Natural killer cell (primary cell): ENCODE measurements around the gene DDX1. TPM values are rescaled to one million over a fixed set of nuclear protein-coding genes. Genes with fewer than 3 reads are reported as not detected.

Experiments used
- ATAC-seq, 3 donors: fragments of 150-1000 bp in 2 of 3; fragments of 200-7000 bp in 1 of 3; cut with Tn5 transposase; 1 replicate in 1 of 3; 2 replicates in 2 of 3; pipeline ENCODE4 v1.10.0; 2021; ENCODE audit warnings: mild to moderate bottlenecking in 2 of 3, moderate library complexity in 2 of 3
- DNase-seq, 2 donors: peaks; one replicate each; pipeline versions ENCODE4 v3.0.0 to v3.0.0-alpha.2; 2013 to 2021; ENCODE audit warnings: mixed read lengths in 1 of 2
- H3K27ac ChIP-seq: one replicate; pipeline ENCODE4 v1.5.1; 2013; ENCODE audit warnings: mild to moderate bottlenecking, low read length
- H3K27me3 ChIP-seq: one replicate; pipeline ENCODE4 v1.6.1; 2013; ENCODE audit warnings: low read length; ENCODE audit not compliant: control insufficient read depth, insufficient read depth
- H3K36me3 ChIP-seq: one replicate; pipeline ENCODE4 v1.6.1; 2013; ENCODE audit warnings: low read length; ENCODE audit not compliant: control insufficient read depth, insufficient read depth
- H3K4me1 ChIP-seq: one replicate; pipeline ENCODE4 v1.6.1; 2013; ENCODE audit warnings: low read length; ENCODE audit not compliant: control insufficient read depth, insufficient read depth
- H3K4me3 ChIP-seq: one replicate; pipeline ENCODE4 v1.5.1; 2013; ENCODE audit warnings: low read length
- H3K9me3 ChIP-seq: one replicate; pipeline ENCODE4 v1.6.1; 2013; ENCODE audit warnings: low read length; ENCODE audit not compliant: control insufficient read depth, insufficient read depth
- H3K27ac Mint-ChIP-seq, 2 donors: one replicate each; pipeline ENCODE4 v1.8.0; 2022; ENCODE audit warnings: mild to moderate bottlenecking in 2 of 2, mixed read lengths in 2 of 2, moderate library complexity in 1 of 2
- H3K27me3 Mint-ChIP-seq, 2 donors: one replicate each; pipeline ENCODE4 v1.8.0; 2022; ENCODE audit warnings: low read depth in 2 of 2, mixed read lengths in 2 of 2
- H3K36me3 Mint-ChIP-seq: one replicate; pipeline ENCODE4 v1.8.0; 2022; ENCODE audit warnings: mixed read lengths
- H3K4me1 Mint-ChIP-seq, 2 donors: one replicate each; pipeline ENCODE4 v1.8.0; 2022; ENCODE audit warnings: mixed read lengths in 2 of 2
- H3K4me3 Mint-ChIP-seq: one replicate; pipeline ENCODE4 v1.8.0; 2022; ENCODE audit warnings: mild to moderate bottlenecking, moderate library complexity, mixed read lengths
- H3K9me3 Mint-ChIP-seq, 2 donors: one replicate each; pipeline ENCODE4 v1.8.0; 2022; ENCODE audit warnings: mixed read lengths in 2 of 2
- WGBS: methylation state at CpG from one replicate; pipeline ENCODE4 v1.1.7; 2013; ENCODE audit warnings: missing lambda C conversion rate; ENCODE audit not compliant: insufficient coverage; 5-methylcytosine and 5-hydroxymethylcytosine counted together
- intact Hi-C: fragments of 100-400 bp; cut with micrococcal nuclease; formaldehyde crosslinking; loops from one replicate; pipeline ENCODE4 v1.14.2; 2022
- total RNA-seq, 4 donors: library from RNA; stranded (reverse); fragments of 120-200 nt in 1 of 4; gene quantifications; one replicate each; pipeline versions ENCODE4 v1.2.3 to v1.2.4, GENCODE V29; 2013 to 2022
- TF ChIP-seq, protein P1 (sequence below): fragments of 200-600 bp; IDR thresholded peaks from one replicate; pipeline ENCODE4 v1.8.0; 2022; ENCODE audit warnings: antibody characterized with exemption

DDX1 gene
- total RNA-seq, 3 donors from 2014 or later (not counting 1 experiment from before 2014, with no cell fraction given), result 28.5 to 43.4 (median 37.2) TPM

DNA sequence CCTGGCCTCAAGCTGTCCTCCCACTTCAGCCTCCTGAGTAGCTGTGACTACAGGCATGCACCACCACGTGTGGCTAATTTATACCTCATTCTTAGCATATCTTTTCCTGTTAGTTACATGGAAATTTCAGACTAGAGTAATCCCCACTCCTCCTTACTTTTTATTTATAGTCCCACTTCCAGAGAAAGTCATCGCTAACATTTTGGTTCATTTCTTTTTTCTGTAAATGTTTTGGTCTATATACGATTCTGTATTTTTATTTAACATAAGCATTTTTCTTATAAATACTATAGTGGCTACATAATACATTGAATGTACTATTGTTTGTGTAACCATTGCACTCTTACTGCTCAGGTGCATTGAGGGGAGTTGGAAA, 42.3 kb downstream of the DDX1 start:
- Histone ChIP-seq H3K27ac (no peak overlapping the region), H3K9me3 (no peaks in the 10 kb centered on the region), H3K4me3 (no peak overlapping the region), H3K36me3 (peaks cover 57% of the 10 kb centered on the region), H3K27me3 (no peaks in the 10 kb centered on the region), H3K4me1 (no peaks in the 10 kb centered on the region)
- 61% methylated on average over 1 of the region's 3 CpGs for WGBS
- TF ChIP-seq, protein P1, sequence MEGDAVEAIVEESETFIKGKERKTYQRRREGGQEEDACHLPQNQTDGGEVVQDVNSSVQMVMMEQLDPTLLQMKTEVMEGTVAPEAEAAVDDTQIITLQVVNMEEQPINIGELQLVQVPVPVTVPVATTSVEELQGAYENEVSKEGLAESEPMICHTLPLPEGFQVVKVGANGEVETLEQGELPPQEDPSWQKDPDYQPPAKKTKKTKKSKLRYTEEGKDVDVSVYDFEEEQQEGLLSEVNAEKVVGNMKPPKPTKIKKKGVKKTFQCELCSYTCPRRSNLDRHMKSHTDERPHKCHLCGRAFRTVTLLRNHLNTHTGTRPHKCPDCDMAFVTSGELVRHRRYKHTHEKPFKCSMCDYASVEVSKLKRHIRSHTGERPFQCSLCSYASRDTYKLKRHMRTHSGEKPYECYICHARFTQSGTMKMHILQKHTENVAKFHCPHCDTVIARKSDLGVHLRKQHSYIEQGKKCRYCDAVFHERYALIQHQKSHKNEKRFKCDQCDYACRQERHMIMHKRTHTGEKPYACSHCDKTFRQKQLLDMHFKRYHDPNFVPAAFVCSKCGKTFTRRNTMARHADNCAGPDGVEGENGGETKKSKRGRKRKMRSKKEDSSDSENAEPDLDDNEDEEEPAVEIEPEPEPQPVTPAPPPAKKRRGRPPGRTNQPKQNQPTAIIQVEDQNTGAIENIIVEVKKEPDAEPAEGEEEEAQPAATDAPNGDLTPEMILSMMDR, result no peak
- no peaks in the 10 kb centered on the region for H3K27me3 Mint-ChIP-seq
- DNase-seq (no peak), ATAC-seq (no peak)
- H3K4me3 Mint-ChIP-seq, result no peak overlapping the region
- intact Hi-C loops, result no loop called here
- no peak overlapping the region for H3K27ac Mint-ChIP-seq
- H3K4me1 Mint-ChIP-seq, result peaks cover 0 to 7% of the 10 kb centered on the region in 2 donors
- no peaks in the 10 kb centered on the region for H3K9me3 Mint-ChIP-seq
- H3K36me3 Mint-ChIP-seq, result peaks cover 31% of the 10 kb centered on the region

DNA sequence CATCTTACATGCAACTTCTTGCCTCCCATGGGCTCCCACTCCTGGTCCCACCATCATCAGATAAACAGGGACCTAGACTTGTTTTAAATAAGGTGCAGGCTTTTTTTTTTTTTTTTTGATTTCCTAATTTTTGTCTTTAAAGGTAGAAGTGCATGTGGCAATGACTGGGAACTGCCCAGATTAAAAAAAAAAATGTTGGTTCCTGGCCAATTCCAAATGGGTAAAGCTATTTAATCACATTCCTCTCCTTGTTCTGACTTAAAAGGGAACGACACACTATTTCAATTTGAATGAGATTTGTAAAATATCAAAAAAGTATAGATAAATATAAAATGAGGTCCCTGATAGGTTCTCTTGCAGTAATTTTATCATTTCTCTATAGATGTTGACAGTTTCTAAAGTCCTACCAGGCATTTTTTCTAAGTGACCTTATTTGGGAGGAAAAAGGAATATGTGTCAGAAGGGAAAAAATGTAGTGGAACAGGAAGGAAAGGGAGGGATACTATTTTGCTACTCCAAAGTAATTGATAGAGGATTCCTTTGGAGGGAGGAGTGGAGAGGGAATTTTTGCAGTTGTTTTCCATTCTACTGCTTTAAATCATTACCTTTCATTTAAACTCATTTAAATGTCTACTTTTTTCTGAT, 43.3 kb downstream of the DDX1 start:
- DNase-seq, result no peak
- H3K27ac Mint-ChIP-seq, result no peak overlapping the region
- intact Hi-C loops, result no loop called here
- TF ChIP-seq, protein P1, result no peak
- H3K9me3 Mint-ChIP-seq, result no peaks in the 10 kb centered on the region
- no peak for ATAC-seq
- Histone ChIP-seq H3K27ac (no peak overlapping the region), H3K36me3 (peaks cover 49% of the 10 kb centered on the region), H3K9me3 (no peaks in the 10 kb centered on the region), H3K4me1 (no peaks in the 10 kb centered on the region), H3K4me3 (no peak overlapping the region), H3K27me3 (no peaks in the 10 kb centered on the region)
- H3K4me1 Mint-ChIP-seq, result peaks cover 0 to 7% of the 10 kb centered on the region in 2 donors
- WGBS, result no CpG with 5 or more reads among the region's 1 CpG
- H3K27me3 Mint-ChIP-seq, result no peaks in the 10 kb centered on the region
- peaks cover 31% of the 10 kb centered on the region for H3K36me3 Mint-ChIP-seq
- no peak overlapping the region for H3K4me3 Mint-ChIP-seq

DNA sequence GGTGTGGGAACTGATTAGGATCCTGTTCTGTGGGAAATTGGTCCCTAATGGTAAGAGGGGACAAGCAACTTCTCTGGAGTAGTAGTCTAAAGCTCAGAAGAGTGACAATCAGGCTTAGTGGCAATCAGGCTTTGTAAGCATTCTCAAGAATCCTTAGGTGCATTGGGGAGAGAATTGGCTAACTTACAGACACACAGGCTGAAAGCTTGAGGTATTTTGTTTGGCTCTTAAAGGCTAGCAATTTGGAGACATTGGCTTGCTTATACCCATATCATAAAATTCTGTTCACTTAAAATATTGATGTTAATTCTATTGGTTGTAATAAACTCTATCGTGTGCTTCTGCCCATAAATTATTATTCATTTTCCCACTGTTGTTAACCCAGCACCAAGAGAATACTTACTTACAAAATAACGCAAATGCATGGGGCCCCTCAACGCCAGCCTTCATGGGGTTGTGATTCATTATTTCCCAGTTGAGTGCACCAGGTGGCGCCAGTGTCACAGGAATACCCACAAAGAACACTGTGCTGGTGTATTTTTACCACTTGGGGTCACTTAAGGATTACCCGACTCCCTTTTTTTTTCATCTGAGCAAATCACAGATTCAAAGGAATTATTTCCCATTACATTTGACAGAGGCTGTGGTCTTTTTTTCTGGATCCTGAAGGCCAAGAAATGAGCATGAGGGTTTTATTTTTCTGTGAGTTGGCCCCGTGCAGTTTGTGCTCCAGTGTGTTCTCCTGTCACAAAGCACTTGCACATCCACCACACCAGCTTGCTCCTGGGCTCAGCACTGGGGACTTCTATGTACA, 45.5 kb downstream of the DDX1 start:
- Mint-ChIP-seq H3K4me3 (no peak overlapping the region), H3K27ac (no peak overlapping the region), H3K27me3 (no peaks in the 10 kb centered on the region), H3K9me3 (peaks cover 0 to 6% of the 10 kb centered on the region in 2 donors), H3K36me3 (peaks cover 25% of the 10 kb centered on the region), H3K4me1 (peaks cover 0 to 7% of the 10 kb centered on the region in 2 donors)
- TF ChIP-seq, protein P1, result peak; percentile 80
- Histone ChIP-seq H3K36me3 (peaks cover 29% of the 10 kb centered on the region), H3K27ac (no peak overlapping the region), H3K4me3 (no peak overlapping the region), H3K4me1 (no peaks in the 10 kb centered on the region), H3K27me3 (no peaks in the 10 kb centered on the region), H3K9me3 (no peaks in the 10 kb centered on the region)
- ATAC-seq, result peak; percentile 67 to 93 (median 84)
- WGBS, result 23% methylated on average over 5 of the region's 6 CpGs
- intact Hi-C loops, result loop anchor here (1.0 kb wide), 1 partner anchor 1120 kb away; no protein-coding TSS in a partner anchor
- peak; percentile 29 to 75 for DNase-seq
